ENCODE measurements around the gene TK2.
"Not testable (repeated sequence)": the region's sequence is repeated elsewhere in the genome, so short reads cannot be mapped to it uniquely, and the experiment has no call there.

GRCh38 chr16:66567270-66567669 is 17.3 kb upstream of the TK2 start:
- not testable (repeated sequence) for TF ChIP-seq CTCF (conservative IDR thresholded peaks at IDR 0.05; ENCODE audit: low read depth in 2 of 2); REST (IDR thresholded peaks at IDR 0.05; ENCODE audit: unreplicated experiment)

Measured in GM23338 (cell line).